ENCODE measurements around the gene ZBTB20.

Gene ZBTB20

DNA sequence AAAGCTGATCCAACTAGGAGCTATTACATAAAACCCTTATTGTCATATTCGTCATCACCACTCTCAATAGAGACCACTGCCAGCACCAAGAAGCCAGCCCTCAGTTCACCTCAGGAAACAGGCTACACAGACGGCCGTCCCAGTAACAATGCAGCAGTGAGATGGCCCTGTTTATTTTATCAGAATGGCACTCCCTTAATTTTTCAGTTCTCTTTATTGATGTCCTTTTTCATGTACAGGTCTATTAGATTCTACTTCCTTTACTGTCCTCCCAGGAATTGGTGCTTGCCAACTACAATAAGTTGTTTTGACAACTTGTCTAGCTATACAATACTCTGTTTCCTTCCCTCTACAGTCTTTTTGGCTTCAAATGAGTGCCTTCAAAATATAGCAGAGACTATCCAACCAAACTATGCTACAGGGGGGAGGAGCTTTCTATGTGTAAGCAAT lies 272.5 kb downstream of the ZBTB20 start:
- TF ChIP-seq ZC3H10 (CRISPR knock-in tag; IDR thresholded peaks at IDR 0.05) (no peak), RARB (CRISPR knock-in tag; IDR thresholded peaks at IDR 0.05) (no peak), TOX (CRISPR knock-in tag; IDR thresholded peaks at IDR 0.05; ENCODE audit: borderline replicate concordance) (no peak), ARNTL (CRISPR knock-in tag; IDR thresholded peaks at IDR 0.05; ENCODE audit: borderline replicate concordance, low read depth) (no peak), TCF4 (CRISPR knock-in tag; IDR thresholded peaks at IDR 0.05; ENCODE audit: borderline replicate concordance) (no peak), BACH2 (CRISPR knock-in tag; IDR thresholded peaks at IDR 0.05; ENCODE audit: borderline replicate concordance) (no peak), CSDC2 (CRISPR knock-in tag; IDR thresholded peaks at IDR 0.05) (no peak), ZNF70 (CRISPR knock-in tag; IDR thresholded peaks at IDR 0.05) (no peak), SNAI2 (CRISPR knock-in tag; IDR thresholded peaks at IDR 0.05) (no peak), ZNF8 (CRISPR knock-in tag; IDR thresholded peaks at IDR 0.05) (no peak), ZNF565 (CRISPR knock-in tag; conservative IDR thresholded peaks at IDR 0.05; ENCODE audit: low read depth) (no peak), ZFP3 (CRISPR knock-in tag; IDR thresholded peaks at IDR 0.05) (no peak), OSR1 (CRISPR knock-in tag; IDR thresholded peaks at IDR 0.05) (no peak)
- TF ChIP-seq, protein P1, sequence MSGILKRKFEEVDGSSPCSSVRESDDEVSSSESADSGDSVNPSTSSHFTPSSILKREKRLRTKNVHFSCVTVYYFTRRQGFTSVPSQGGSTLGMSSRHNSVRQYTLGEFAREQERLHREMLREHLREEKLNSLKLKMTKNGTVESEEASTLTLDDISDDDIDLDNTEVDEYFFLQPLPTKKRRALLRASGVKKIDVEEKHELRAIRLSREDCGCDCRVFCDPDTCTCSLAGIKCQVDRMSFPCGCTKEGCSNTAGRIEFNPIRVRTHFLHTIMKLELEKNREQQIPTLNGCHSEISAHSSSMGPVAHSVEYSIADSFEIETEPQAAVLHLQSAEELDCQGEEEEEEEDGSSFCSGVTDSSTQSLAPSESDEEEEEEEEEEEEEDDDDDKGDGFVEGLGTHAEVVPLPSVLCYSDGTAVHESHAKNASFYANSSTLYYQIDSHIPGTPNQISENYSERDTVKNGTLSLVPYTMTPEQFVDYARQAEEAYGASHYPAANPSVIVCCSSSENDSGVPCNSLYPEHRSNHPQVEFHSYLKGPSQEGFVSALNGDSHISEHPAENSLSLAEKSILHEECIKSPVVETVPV (CRISPR knock-in tag; IDR thresholded peaks at IDR 0.05): no peak
- ATAC-seq: no peak

DNA sequence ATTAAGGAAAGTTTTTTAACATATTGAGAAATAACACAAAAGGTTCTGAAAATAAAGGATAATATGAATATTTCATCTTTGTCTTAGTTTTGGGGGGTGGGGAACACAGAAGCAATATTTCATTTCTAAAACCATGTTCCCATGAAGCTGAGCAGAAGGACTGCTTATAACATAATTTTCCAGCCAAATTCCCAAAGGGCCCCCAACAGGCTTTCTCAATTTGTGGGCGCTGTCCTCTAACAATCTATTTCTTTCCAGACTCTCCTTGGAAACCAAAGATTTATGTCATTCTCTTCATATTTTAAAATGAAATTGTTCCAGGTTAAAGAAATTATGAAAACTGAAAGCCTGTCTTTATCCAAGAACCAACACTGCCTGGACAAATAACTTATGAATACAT lies 273.5 kb downstream of the ZBTB20 start:
- TF ChIP-seq, protein P2, sequence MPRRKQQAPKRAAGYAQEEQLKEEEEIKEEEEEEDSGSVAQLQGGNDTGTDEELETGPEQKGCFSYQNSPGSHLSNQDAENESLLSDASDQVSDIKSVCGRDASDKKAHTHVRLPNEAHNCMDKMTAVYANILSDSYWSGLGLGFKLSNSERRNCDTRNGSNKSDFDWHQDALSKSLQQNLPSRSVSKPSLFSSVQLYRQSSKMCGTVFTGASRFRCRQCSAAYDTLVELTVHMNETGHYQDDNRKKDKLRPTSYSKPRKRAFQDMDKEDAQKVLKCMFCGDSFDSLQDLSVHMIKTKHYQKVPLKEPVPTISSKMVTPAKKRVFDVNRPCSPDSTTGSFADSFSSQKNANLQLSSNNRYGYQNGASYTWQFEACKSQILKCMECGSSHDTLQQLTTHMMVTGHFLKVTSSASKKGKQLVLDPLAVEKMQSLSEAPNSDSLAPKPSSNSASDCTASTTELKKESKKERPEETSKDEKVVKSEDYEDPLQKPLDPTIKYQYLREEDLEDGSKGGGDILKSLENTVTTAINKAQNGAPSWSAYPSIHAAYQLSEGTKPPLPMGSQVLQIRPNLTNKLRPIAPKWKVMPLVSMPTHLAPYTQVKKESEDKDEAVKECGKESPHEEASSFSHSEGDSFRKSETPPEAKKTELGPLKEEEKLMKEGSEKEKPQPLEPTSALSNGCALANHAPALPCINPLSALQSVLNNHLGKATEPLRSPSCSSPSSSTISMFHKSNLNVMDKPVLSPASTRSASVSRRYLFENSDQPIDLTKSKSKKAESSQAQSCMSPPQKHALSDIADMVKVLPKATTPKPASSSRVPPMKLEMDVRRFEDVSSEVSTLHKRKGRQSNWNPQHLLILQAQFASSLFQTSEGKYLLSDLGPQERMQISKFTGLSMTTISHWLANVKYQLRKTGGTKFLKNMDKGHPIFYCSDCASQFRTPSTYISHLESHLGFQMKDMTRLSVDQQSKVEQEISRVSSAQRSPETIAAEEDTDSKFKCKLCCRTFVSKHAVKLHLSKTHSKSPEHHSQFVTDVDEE (CRISPR knock-in tag; IDR thresholded peaks at IDR 0.05): no peak
- TF ChIP-seq, protein P3, sequence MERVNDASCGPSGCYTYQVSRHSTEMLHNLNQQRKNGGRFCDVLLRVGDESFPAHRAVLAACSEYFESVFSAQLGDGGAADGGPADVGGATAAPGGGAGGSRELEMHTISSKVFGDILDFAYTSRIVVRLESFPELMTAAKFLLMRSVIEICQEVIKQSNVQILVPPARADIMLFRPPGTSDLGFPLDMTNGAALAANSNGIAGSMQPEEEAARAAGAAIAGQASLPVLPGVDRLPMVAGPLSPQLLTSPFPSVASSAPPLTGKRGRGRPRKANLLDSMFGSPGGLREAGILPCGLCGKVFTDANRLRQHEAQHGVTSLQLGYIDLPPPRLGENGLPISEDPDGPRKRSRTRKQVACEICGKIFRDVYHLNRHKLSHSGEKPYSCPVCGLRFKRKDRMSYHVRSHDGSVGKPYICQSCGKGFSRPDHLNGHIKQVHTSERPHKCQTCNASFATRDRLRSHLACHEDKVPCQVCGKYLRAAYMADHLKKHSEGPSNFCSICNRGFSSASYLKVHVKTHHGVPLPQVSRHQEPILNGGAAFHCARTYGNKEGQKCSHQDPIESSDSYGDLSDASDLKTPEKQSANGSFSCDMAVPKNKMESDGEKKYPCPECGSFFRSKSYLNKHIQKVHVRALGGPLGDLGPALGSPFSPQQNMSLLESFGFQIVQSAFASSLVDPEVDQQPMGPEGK (CRISPR knock-in tag; IDR thresholded peaks at IDR 0.05; ENCODE audit: borderline replicate concordance): no peak
- no peak for TF ChIP-seq ZNF565 (CRISPR knock-in tag; conservative IDR thresholded peaks at IDR 0.05; ENCODE audit: low read depth)
- no peak for TF ChIP-seq RARB (CRISPR knock-in tag; IDR thresholded peaks at IDR 0.05)

DNA sequence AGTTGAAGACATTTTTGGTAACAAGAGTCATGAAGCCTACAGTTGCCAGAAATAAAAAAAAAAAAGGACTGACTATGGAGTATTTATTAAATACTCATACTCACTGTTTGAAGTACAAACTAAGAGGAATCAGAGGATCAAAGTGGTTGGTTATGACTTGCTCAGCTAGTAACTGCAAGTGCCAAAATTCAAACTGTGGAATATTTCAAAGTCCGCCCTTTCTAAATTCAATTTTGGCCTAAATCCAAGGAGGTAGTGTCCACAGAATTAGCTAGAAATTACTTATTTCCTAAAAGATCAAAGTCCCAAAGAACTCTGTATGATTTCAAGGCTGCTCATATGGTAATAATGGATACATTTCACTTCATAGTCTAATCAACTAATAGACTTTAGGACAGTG lies 274.5 kb downstream of the ZBTB20 start:
- no peak for ATAC-seq
- TF ChIP-seq ZNF70 (CRISPR knock-in tag; IDR thresholded peaks at IDR 0.05): no peak
- TF ChIP-seq, protein P1 (CRISPR knock-in tag; IDR thresholded peaks at IDR 0.05): no peak
- no peak for TF ChIP-seq ISL1 (CRISPR knock-in tag; IDR thresholded peaks at IDR 0.05)
- TF ChIP-seq TOX (CRISPR knock-in tag; IDR thresholded peaks at IDR 0.05; ENCODE audit: borderline replicate concordance): no peak
- no peak for TF ChIP-seq ARNTL (CRISPR knock-in tag; IDR thresholded peaks at IDR 0.05; ENCODE audit: borderline replicate concordance, low read depth)
- TF ChIP-seq ZNF565 (CRISPR knock-in tag; conservative IDR thresholded peaks at IDR 0.05; ENCODE audit: low read depth): no peak
- no peak for TF ChIP-seq ZC3H10 (CRISPR knock-in tag; IDR thresholded peaks at IDR 0.05)
- no peak for TF ChIP-seq RARB (CRISPR knock-in tag; IDR thresholded peaks at IDR 0.05)
- TF ChIP-seq ZFP30 (CRISPR knock-in tag; IDR thresholded peaks at IDR 0.05): no peak
- TF ChIP-seq ZNF8 (CRISPR knock-in tag; IDR thresholded peaks at IDR 0.05): no peak
- no peak for TF ChIP-seq GLIS3 (CRISPR knock-in tag; IDR thresholded peaks at IDR 0.05)
- TF ChIP-seq, protein P4, sequence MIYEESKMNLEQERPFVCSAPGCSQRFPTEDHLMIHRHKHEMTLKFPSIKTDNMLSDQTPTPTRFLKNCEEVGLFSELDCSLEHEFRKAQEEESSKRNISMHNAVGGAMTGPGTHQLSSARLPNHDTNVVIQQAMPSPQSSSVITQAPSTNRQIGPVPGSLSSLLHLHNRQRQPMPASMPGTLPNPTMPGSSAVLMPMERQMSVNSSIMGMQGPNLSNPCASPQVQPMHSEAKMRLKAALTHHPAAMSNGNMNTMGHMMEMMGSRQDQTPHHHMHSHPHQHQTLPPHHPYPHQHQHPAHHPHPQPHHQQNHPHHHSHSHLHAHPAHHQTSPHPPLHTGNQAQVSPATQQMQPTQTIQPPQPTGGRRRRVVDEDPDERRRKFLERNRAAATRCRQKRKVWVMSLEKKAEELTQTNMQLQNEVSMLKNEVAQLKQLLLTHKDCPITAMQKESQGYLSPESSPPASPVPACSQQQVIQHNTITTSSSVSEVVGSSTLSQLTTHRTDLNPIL (CRISPR knock-in tag; IDR thresholded peaks at IDR 0.05; ENCODE audit: low read depth): no peak
- TF ChIP-seq PPARA (CRISPR knock-in tag; IDR thresholded peaks at IDR 0.05; ENCODE audit: borderline replicate concordance): no peak
- TF ChIP-seq, protein P3 (CRISPR knock-in tag; IDR thresholded peaks at IDR 0.05; ENCODE audit: borderline replicate concordance): no peak
- TF ChIP-seq, protein P5, sequence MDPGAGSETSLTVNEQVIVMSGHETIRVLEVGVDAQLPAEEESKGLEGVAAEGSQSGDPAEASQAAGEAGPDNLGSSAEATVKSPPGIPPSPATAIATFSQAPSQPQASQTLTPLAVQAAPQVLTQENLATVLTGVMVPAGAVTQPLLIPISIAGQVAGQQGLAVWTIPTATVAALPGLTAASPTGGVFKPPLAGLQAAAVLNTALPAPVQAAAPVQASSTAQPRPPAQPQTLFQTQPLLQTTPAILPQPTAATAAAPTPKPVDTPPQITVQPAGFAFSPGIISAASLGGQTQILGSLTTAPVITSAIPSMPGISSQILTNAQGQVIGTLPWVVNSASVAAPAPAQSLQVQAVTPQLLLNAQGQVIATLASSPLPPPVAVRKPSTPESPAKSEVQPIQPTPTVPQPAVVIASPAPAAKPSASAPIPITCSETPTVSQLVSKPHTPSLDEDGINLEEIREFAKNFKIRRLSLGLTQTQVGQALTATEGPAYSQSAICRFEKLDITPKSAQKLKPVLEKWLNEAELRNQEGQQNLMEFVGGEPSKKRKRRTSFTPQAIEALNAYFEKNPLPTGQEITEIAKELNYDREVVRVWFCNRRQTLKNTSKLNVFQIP (CRISPR knock-in tag; IDR thresholded peaks at IDR 0.05; ENCODE audit: borderline replicate concordance, low read depth): no peak
- TF ChIP-seq SNAI2 (CRISPR knock-in tag; IDR thresholded peaks at IDR 0.05): no peak
- TF ChIP-seq BACH2 (CRISPR knock-in tag; IDR thresholded peaks at IDR 0.05; ENCODE audit: borderline replicate concordance): no peak
- TF ChIP-seq OSR1 (CRISPR knock-in tag; IDR thresholded peaks at IDR 0.05): no peak
- no peak for TF ChIP-seq ZFP3 (CRISPR knock-in tag; IDR thresholded peaks at IDR 0.05)

More for the DNA sequence above, 273.5 kb downstream of the ZBTB20 start:
- no peak for ATAC-seq

All from SK-N-SH treated with all-trans-retinoic acid at 6 μM for 48 hours (cell line).